Nephron (organoid): ENCODE results near the gene SEM1.
"Not testable (repeated sequence)": the region's sequence is repeated elsewhere in the genome, so short reads cannot be mapped to it uniquely, and the experiment has no call there.

ENCODE experiments used
- H3K27ac Mint-ChIP-seq, 3 experiments: 2 replicates each; pipeline ENCODE4 v1.8.0; 2020; ENCODE audit warnings: mixed read lengths in 3 of 3, mild to moderate bottlenecking in 2 of 3, moderate library complexity in 1 of 3
- H3K27me3 Mint-ChIP-seq: 2 replicates; pipeline ENCODE4 v1.8.0; 2021; ENCODE audit warnings: low read depth, mild to moderate bottlenecking, moderate library complexity, mixed read lengths
- H3K36me3 Mint-ChIP-seq: 2 replicates; pipeline ENCODE4 v1.8.0; 2020; ENCODE audit warnings: low read depth, mixed read lengths
- H3K4me1 Mint-ChIP-seq: 2 replicates; pipeline ENCODE4 v1.8.0; 2020; ENCODE audit warnings: mixed read lengths
- H3K4me3 Mint-ChIP-seq, 3 experiments: 2 replicates each; pipeline ENCODE4 v1.8.0; 2020; ENCODE audit warnings: mild to moderate bottlenecking in 3 of 3, mixed read lengths in 3 of 3, moderate library complexity in 2 of 3
- H3K9me3 Mint-ChIP-seq: 2 replicates; pipeline ENCODE4 v1.8.0; 2020; ENCODE audit warnings: mixed read lengths
- TF ChIP-seq, protein P1 (sequence below), 3 experiments: fragments of 200-600 bp; sonication (generic); IDR thresholded peaks; one replicate each; pipeline ENCODE4 v1.5.0; 2021; ENCODE audit warnings: antibody characterized with exemption in 3 of 3; ENCODE audit not compliant: unreplicated experiment in 3 of 3

SEM1 gene

DNA sequence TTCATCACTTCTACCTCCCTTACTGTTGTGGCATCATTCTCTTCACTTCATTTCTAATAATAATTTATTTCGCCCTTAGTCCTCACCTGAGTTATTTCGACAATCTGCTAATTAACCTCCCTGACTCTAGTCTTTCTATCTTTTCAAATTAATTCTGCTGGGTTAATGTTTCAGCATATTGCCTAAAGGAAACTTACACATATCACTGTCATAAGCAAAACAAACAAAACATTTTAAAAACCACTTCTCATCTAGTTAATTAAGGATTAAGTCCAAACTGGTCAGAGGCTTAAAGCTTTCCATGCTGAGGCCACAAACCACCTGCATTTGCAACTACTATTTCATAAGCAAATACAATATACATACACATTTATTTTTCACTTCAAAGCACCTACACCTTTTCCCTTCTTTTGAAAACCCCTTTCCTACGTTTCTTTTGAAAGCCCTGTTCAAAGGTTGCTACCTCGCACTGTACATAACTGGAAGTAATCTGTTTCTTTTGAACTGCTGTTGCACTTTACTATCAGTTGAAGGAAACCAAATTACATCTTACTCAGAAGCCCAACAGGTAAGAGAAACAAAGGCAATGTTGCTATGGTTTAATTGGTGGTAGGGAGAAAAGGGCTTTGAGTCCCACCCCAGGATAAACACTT, 10.3 kb downstream of the SEM1 start:
- TF ChIP-seq, protein P1, sequence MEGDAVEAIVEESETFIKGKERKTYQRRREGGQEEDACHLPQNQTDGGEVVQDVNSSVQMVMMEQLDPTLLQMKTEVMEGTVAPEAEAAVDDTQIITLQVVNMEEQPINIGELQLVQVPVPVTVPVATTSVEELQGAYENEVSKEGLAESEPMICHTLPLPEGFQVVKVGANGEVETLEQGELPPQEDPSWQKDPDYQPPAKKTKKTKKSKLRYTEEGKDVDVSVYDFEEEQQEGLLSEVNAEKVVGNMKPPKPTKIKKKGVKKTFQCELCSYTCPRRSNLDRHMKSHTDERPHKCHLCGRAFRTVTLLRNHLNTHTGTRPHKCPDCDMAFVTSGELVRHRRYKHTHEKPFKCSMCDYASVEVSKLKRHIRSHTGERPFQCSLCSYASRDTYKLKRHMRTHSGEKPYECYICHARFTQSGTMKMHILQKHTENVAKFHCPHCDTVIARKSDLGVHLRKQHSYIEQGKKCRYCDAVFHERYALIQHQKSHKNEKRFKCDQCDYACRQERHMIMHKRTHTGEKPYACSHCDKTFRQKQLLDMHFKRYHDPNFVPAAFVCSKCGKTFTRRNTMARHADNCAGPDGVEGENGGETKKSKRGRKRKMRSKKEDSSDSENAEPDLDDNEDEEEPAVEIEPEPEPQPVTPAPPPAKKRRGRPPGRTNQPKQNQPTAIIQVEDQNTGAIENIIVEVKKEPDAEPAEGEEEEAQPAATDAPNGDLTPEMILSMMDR (IDR thresholded peaks at IDR 0.05; ENCODE audit: unreplicated experiment in 3 of 3) = no peak
- Mint-ChIP-seq H3K27me3 (no peaks in the 10 kb centered on the region), H3K4me1 (no peaks in the 10 kb centered on the region), H3K9me3 (no peaks in the 10 kb centered on the region), H3K36me3 (peaks cover 14% of the 10 kb centered on the region), H3K27ac (no peak overlapping the region), H3K4me3 (no peak overlapping the region)

DNA sequence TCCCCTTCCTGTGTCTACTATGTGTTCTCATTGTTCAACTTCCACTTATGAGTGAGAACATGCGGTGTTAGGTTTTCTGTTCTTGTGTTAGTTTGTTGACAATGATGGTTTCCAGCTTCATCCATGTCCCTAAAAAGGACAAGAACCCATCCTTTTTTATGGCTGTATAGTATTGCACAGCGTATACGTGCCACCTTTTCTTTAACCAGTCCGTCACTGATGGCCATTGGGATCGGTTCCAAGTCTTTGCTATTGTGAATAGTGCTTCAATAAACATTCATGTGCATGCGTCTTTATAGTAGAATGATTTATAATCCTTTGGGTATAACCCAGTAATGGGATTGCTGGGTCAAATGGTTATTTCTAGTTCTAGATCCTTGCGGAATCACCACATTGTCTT, 11.2 kb downstream of the SEM1 start:
- not testable (repeated sequence) for H3K4me3 Mint-ChIP-seq, H3K4me1 Mint-ChIP-seq, H3K9me3 Mint-ChIP-seq, H3K27me3 Mint-ChIP-seq, H3K27ac Mint-ChIP-seq
- peaks cover 13% of the 10 kb centered on the region for H3K36me3 Mint-ChIP-seq

DNA sequence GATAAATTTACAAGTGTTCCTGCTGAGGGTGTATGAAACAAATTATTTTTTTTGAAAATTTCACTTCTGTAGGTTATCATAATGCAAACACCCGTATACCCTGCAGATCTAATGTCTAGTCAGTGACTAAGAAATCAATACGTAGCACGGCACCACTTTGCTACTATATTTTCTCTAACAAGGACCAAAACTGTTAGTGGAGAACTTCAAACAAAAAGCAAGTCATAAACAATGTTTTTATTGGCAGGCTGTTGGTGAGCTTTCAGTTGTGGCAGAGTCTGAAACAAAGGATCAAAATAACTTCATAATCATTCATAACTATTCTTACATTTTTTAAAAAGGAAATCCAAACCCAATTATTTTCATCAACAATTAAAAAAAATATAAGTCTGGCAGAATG, 11.8 kb downstream of the SEM1 start:
- Mint-ChIP-seq H3K36me3 (peaks cover 13% of the 10 kb centered on the region), H3K4me1 (no peaks in the 10 kb centered on the region), H3K4me3 (no peak overlapping the region), H3K27me3 (no peaks in the 10 kb centered on the region), H3K27ac (no peak overlapping the region), H3K9me3 (no peaks in the 10 kb centered on the region)
- TF ChIP-seq, protein P1 (IDR thresholded peaks at IDR 0.05; ENCODE audit: unreplicated experiment in 3 of 3) = no peak

DNA sequence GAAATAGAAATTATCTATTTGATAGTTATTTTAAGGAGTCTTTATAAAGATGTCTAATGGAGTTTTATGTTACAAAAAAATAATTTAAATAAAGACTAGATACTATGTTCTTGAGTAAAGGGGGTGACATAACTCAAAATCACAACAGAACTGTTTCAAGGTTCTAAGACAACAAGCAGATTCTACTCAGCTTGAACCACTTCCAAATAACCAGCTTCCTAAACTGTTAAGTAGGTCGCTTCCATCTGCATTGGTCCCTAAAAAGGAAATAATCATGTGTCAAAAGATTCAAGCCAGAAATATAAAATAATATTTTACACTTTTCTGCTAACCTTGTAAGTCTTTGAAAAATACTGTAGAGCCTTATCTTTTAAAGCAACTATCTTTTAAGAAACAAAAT, 14.1 kb downstream of the SEM1 start:
- H3K27me3 Mint-ChIP-seq = no peaks in the 10 kb centered on the region

DNA sequence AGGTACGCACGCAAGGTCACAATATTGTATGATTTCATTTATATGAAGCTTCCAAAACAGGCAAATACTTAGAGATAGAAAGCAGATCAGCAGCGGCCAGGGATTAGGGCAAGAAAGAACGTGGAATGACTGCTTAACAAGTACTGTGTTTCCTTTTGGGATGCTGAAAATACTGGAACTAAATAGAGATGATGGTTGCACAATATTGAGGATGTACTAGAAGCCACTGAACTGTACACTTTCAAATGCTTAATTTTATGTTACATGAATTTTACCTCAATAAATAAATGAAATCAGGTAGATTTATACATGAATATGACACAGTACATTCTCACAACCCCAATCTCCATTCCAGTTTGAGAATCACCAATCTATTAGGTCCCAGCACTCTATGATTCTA, 15.6 kb downstream of the SEM1 start:
- no peak overlapping the region for H3K4me3 Mint-ChIP-seq

More for the DNA sequence above, 14.1 kb downstream of the SEM1 start:
- H3K36me3 Mint-ChIP-seq = peaks cover 18% of the 10 kb centered on the region
- TF ChIP-seq, protein P1 (IDR thresholded peaks at IDR 0.05; ENCODE audit: unreplicated experiment in 3 of 3) = no peak
- no peak overlapping the region for H3K4me3 Mint-ChIP-seq
- no peaks in the 10 kb centered on the region for H3K4me1 Mint-ChIP-seq
- H3K27ac Mint-ChIP-seq = no peak overlapping the region
- H3K9me3 Mint-ChIP-seq = no peaks in the 10 kb centered on the region

DNA sequence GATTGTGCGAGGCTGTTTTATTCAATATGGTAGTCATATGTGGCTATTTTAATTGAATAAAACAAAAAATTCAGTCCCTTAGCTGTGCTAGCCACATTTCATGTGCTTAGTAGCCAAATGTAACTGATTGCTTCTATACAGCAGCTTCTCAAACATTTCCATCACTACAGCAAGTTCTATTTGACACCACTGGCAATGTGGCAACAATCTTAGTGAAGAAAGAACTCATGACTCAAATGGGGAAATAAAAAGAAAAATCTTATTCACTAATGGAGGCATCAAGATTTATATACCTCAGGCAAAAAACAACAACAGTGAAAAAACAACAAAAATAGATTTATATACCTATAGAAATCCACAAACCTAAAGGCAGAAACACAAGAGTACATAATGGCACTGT, 17.9 kb downstream of the SEM1 start:
- Mint-ChIP-seq H3K9me3 (peaks cover 3% of the 10 kb centered on the region), H3K27ac (no peak overlapping the region), H3K27me3 (no peaks in the 10 kb centered on the region), H3K4me3 (no peak overlapping the region), H3K4me1 (no peaks in the 10 kb centered on the region), H3K36me3 (peaks cover 31% of the 10 kb centered on the region)
- TF ChIP-seq, protein P1 (IDR thresholded peaks at IDR 0.05; ENCODE audit: unreplicated experiment in 3 of 3) = no peak

More for the DNA sequence above, 15.6 kb downstream of the SEM1 start:
- no peaks in the 10 kb centered on the region for H3K27me3 Mint-ChIP-seq
- TF ChIP-seq, protein P1 (IDR thresholded peaks at IDR 0.05; ENCODE audit: unreplicated experiment in 3 of 3) = no peak
- H3K36me3 Mint-ChIP-seq = peaks cover 21% of the 10 kb centered on the region
- H3K9me3 Mint-ChIP-seq = no peaks in the 10 kb centered on the region
- no peak overlapping the region for H3K27ac Mint-ChIP-seq
- H3K4me1 Mint-ChIP-seq = no peaks in the 10 kb centered on the region
